ENCODE data around the gene MRPL42.
A peak's percentile ranks its signal among the peaks of the same experiment; 100 is the strongest.
"Not testable (repeated sequence)": the region's sequence is repeated elsewhere in the genome, so short reads cannot be mapped to it uniquely, and the experiment has no call there.

The MRPL42 gene

DNA sequence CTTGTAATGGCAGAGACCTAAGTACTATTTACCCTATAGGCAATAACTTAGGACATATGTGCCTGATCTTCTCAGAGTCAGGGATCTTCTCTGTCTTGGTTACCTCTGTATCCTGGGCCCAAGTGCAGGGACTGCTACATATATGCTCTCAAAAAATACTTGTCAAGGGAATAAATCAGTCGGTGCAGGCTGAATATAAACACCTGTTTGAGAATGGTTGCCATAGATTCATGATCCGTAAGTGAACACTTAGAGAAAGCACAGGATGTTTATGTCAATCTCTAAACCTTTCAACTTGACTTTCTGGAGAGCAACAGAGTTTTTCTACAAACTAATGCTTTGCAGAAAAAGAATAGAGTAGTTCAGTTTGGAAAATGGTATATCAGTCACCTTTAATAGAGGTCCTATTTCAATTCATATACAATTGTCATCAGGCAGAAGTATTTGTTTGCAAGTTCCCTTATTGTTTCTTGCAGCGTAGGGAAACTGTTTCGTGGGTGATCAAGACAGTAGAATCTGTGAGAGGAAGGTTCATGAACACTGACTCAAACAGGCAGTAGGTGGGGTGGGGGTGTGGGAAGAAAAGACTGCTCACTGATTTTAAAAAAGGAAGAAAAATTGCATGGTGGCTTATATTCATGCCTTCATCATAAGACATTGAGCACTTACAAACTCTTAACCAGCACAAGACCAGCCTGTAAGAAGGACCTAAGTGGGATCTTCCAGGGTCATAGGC lies 19.6 kb upstream of the MRPL42 start:
- no peak for DNase-seq

DNA sequence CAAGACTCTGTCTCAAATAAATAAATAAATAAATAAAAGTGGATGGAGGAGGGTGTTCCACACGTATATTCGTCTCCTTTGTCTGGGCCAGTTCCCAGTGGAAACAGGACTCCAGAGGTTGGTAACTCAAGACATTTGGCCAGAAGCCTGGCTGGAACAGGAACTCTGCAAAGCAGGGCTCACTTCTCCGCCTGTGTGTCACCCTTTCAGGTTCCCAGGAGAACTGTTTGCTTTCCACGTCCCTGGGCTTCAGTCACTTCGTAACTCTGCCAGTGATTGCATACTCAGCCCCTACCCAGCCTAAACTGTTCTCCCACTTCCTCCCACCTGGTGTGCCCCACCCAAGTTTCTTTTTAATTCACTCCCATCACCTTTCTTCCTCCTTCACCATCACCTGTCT lies 18.5 kb upstream of the MRPL42 start:
- no peak for DNase-seq

DNA sequence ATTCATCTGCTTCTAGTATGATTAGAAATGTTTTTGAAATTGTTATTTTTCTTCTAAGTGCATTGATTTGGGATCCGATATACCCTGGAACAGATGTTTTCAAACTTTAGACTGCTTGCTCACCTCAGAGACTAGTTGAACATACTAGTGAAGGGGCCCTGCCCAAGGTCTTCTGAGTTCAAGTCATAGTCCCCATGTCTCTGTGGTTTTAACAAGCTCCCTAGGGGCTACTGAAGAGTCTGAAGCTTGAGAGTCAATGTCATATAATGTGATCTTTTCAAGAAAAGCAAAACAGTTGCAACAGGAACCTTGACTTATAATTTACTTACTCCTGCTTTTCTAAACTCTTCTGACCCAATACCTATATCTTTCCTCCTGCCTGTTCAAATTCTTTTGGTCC lies 18.0 kb upstream of the MRPL42 start:
- DNase-seq, result no peak

DNA sequence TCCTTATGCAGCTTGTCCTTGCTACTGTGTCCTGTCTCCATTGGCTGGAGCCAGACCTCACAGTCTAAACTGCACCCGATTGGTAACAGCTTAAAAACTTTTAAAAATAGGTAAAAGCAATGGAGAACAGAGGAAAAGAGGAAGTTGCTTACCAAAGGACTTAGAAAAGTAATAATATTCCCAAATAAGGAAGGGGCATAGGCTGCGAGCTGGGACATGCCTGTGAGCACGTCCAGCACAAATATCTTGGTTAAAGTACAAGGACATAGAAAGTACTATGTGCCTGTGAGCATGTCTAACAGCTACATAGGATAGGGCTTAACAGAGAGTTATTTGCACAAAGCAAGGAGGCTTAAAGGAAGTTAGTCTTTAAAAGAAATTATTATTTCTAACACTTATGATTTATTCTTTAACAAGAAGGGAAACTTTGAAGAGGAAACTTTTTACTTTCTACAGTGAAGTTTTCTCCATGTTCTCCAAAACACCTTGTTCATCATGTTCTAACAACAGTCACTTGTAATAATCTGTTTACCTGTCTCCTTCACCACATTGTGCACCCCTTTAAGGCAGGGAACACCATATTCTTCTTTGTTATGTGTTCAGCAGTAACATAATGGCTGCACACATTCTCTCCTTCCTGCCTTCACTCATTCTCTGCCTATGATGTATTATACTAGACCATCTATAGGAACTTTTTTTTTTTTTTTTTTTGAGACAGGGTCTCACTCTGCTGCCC lies 15.7 kb upstream of the MRPL42 start:
- no peak for DNase-seq

DNA sequence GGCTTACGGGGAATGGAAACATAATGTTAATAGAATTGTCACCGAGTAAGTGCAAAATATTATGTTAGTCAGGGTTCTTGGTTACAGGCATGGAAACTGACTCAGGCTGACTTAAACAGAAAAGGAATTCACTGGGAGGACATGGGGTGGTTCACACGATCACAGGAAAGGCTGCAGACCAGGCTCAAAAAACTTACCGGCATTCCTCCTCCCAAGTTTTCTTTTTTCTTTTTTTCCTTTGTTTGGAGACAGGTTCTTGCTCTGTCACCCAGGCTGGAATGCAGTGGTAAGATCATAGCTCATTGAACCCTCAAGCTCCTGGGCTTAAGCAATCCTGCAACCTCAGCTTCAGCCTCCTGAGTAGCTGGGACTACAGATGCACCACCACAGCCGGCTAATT lies 13.7 kb upstream of the MRPL42 start:
- DNase-seq, result no peak

DNA sequence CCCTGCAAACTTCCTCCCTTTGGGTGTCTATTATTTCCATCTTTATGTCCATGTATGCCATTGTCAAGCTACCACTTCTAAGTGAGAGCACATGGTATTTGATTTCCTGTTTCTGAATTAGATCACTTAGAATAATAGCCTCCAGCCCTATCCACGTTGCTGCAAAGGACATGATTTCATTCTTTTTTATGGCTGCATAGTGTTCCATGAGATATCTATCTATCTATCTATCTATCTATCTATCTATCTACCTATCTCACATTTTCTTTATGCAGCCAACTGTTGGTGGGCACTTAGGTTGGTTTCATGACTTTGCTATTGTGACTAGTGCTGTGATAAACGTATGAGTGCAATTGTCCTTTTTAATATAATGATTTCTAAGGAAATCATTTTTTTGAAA lies 11.2 kb upstream of the MRPL42 start:
- DNase-seq, result no peak

DNA sequence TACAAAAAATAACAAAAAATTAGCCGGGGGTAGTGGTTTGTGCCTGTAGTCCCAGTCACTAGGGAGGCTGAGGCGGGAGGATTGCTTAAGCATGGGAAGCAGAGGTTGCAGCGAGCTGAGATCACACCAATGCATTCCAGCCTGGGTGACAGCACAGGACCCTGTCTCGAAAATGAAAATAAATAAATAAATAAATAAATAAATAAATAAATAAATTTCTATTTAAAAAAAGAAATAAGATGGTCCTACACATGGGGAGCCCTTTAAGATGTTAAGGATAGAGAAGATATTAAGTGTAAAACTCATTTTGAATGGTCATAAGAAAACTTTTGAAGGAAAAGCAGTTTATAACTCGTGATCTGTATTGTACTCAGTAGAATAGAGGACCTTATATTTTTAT lies 8.2 kb upstream of the MRPL42 start:
- no peak for DNase-seq

DNA sequence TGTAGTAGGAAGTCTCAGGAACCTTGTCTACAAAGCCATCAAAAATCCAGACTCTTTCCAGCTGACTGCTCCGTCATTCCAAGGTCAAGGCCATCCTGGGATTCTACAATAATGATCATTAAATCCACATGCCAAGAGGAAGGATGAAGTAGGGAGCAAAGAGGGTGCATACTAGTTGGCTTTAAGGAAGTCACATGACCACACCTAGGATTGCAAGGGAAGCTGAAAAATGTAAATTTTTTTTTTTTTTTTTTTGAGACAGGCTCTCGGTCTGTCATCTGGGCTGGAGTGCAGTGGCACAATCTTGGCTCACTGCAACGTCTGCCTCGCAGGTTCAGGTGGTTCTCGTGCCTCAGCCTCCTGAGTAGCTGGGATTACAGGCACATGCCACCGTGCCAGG lies 7.3 kb upstream of the MRPL42 start:
- DNase-seq, result no peak

DNA sequence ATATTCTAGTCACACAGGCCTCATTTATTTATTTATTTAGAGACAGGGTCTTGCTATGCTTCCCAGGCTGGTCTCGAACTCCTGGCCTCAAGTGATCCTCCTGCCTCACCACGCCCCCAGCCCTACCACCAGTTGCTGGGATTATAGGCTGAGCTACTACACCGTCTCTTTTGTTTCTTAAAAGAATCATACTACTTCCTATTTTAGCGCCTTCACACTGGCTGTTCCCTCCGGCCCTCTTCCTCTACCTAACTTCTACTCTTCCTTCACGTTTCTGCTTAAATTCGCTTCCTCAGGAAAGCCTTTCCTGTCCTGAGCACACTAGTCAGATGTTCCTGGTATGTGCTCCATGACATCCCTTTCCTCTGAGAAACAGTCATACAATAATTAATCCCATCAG lies 6.4 kb upstream of the MRPL42 start:
- DNase-seq, result no peak

DNA sequence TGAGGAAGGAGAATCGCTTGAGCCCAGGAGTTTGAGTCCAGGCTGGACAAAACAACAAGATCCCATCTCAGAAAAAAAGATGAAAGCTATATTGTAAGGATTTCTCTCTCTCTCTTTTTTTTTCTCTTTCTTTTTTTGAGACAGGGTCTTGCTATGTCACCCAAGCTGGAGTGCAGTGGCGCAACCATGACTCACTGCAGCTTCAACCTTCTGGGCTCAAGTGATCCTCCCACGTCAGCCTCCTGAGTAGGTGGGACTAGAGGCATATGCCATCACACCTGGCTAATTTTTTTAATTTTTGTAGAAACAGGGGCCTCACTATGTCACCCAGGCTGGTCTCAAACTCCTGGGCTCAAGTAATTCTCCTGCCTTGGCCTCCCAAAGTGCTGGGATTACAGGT lies 5.8 kb upstream of the MRPL42 start:
- DNase-seq, result no peak

DNA sequence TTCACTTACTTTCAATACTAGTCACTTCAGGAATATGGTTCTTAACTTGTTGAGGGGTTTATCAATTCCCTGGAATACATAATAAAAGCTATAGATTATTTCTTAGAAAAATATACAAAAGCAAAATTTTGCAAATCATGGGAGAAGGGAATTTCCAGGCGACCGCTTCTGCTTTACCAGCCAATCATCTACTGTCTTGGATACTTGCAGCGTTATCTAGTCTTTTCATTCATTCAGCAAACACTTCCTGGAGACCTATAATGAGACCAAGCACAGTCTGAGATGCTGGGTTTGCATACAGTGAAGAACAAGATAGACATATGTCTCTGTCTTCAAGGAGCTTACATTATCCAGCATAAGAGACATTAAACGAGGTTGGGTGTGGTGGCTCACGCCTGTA lies 1.5 kb upstream of the MRPL42 start:
- no peak for DNase-seq

DNA sequence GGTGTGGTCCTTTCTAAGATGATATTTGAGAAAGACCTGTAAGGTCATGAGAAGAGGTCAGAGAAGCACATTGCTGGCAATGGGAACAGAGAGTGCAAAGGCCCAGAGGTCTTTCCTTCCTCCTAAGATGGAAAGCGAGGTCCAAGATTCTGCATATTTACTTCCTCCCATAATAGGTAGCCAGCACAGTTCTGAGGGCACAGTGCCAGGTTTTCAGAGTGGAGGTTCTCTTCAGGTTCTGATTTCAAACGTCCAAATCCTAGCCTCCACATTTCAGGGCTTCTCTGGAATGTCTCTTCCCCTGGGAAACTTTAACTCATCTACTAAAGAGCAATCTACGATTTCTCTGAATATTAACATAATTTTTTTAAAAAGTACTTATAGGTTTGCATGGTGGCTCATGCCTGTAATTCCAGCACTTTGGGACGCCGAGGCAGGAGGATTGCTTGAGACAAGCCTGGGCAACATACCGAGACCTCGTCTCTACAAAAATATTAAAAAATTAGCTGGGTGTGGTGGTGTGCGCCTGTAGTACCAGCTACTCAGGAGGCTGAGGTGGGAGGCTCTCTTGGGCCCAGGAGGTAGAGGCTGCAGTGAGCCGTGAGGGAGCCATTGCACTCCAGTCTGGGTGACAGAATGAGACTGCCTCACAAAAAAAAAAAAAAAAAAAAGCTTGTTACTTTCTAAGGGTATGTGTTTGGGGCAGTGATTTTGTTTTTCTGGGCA lies 526 bp upstream of the MRPL42 start:
- peak; percentile 44 for DNase-seq

DNA sequence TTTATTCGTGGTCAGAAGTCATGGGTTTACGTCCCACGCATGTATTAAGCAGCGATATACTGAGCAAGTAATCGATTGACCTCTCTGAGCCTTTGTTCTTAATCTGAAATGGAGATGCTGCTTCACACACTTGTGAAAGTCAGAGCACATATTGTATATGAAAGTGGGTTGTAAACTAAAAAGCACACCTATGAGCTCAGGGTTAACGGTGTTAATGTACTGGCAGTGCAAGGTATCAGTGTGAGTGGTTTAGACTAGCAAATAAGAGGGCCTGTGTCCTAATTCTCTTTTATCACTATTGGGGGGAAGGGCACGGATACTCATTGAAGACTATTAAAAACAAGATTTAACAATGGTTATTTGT lies 676 bp downstream of the MRPL42 start:
- DNase-seq, result no peak

DNA sequence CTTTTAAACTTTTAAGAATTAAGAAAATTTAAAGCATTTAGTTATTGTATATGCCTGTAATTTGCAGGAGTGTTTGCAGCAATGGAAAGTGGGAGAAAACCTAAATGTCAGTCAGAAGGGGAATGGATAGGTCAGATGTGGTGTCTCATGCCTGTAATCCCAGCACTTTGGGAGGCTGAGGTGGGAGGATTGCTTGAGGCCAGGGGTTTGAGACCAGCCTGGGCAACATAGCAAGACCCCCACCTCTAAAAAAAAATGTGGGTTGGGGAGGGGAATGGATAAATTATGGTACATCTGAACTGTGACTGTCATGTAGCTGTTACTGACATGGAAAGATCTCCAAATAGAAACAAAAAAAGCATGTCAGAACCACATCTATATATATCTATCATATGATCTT lies 2.1 kb downstream of the MRPL42 start:
- no peak for DNase-seq

DNA sequence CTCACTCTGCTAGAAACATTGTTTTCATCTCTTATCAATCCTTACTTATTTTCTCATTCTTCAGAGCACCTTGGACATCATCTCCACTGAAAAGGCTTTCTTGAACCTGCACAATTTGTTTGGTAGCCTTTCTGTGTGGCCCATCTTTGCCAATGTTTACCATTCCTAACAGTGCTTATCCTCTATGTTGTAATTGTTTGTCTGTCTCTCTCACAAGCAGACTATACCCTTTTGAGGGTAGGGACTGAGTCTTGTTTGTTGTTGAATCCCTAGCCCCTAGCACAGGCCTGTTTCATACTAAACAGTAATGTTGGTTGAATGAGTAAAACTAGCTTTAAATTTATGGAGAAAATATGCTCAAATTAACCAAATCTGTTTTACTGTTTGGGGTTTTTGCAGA lies 9.2 kb downstream of the MRPL42 start:
- no peak for DNase-seq

DNA sequence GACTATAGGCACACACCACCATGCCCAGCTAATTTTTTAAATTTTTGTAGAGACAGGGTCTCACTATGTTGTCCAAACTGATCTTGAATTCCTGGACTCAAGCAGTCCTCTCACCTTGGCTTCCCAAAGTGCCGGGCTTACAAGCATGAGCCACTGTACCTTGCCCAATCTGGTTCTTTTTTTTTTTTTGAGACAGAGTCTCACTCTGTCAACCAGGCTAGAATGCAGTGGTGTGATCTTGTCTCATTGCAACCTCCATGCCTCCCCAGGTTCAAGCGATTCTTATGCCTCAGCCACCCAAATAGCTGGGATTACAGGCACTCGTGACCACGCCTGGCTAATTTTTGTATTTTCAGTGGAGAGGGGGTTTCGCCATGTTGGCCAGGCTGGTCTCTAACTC lies 15.4 kb downstream of the MRPL42 start:
- DNase-seq, result no peak

DNA sequence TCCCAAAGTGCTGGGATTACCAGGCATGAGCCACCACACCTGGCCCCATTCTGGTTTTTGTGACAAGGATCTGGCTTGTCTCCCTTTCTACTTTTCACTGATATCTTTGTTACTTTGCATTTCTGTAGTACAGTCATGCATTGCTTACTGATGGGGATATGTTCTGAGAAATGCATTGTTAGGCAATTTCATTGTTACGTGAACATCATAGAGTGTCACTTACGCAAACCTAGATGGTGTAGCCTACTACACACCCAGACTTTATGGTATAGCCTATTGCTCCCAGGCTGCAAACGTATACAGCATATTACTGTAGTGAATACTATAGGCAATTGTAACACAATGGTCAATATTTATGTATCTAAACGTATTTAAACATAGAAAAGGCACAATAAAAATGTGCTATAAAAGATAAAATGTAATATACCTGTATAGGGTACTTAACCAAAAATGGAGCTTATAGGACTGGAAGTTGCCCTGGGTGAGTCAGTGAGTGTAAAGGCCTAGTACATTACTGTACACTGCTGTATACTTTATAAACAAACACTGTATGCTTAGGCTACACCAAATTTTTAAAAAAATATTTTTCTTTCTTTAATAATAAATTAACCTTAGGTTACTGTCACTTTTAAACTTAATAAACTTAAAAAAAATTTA lies 16.0 kb downstream of the MRPL42 start:
- no peak for DNase-seq

DNA sequence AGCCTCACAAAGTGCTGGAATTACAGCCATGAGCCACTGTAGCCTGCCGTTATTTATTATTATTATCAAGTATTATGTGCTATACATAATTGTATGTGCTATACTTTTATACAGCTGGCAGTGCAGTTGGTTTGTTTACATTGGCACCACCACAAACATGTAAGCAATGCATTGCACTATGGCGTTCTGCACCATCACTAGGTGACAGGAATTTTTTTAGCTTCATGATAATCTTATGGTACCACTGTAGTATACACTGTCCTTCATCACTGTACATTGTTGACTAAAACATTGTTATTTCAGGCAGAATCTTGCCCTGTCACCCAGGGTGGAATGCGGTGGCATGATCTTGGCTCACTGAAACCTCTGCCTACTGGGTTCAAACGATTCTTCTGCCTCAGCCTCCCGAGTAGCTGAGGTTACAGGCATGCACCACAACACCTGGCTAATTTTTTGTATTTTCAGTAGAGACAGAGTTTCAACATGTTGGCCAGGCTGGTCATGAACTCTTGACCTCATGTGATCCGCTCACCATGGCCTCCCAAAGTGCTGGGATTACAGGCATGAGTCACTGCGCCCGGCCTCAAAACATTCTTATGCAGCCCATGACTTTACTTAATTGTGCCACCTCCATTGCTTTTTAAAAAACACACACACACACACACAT lies 17.1 kb downstream of the MRPL42 start:
- DNase-seq, result no peak

DNA sequence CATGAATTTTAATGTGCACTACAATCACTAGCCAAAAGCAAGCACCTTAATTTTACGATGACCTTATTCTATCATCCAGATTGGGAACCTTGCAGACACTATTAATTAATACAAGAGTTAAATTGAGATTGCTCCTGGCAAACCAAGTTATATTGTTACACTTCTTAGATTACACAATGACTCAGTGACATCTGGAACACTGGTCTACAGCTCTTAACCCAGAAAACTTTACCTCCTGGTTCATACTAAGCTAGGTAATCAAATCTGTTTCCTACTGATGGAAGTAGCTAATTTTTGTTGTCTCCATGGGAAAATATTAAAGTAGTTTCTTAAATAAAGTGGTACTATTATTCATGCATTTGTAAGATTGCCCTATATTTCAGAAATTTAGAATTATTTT lies 25.5 kb downstream of the MRPL42 start:
- DNase-seq, result not testable (repeated sequence)

DNA sequence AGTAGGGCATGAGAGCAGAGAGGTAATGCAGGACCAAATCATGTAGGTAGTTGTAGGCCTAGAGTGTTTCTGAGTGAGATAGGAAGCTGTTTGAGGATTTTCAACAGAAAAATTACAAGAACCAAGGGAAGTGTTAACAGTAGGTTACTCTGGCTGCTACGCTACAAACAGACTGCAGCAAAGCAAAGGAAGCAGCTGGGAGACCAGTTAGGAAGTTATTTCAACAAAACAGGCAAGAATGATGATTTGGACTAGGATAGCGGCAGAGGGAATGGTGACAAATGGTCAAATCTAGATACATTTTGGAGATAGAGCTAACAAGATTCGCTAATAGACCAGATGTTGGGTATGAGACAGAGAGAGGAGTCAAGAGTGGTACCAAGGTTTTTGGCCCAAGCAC lies 26.8 kb downstream of the MRPL42 start:
- no peak for DNase-seq

DNA sequence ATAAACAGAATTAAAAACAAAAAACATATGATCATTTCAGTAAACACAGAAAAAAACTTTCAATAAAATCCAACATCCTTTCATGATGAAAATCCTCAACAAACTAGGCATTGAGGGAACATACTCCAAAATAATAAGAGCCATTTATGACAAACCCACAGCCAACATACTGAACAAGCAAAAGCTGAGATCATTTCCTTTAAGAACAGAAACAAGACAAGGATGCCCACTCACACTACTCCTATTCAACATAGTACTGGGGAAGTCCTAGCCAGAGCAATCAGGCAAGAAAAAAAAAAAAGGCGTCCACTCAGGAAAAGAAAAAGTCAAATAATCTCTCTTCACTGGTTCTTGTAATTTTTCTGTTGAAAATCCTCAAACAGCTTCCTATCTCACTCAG lies 30.1 kb downstream of the MRPL42 start:
- DNase-seq, result no peak

DNA sequence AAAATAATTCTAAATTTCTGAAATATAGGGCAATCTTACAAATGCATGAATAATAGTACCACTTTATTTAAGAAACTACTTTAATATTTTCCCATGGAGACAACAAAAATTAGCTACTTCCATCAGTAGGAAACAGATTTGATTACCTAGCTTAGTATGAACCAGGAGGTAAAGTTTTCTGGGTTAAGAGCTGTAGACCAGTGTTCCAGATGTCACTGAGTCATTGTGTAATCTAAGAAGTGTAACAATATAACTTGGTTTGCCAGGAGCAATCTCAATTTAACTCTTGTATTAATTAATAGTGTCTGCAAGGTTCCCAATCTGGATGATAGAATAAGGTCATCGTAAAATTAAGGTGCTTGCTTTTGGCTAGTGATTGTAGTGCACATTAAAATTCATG lies 31.5 kb downstream of the MRPL42 start:
- DNase-seq, result not testable (repeated sequence)

DNA sequence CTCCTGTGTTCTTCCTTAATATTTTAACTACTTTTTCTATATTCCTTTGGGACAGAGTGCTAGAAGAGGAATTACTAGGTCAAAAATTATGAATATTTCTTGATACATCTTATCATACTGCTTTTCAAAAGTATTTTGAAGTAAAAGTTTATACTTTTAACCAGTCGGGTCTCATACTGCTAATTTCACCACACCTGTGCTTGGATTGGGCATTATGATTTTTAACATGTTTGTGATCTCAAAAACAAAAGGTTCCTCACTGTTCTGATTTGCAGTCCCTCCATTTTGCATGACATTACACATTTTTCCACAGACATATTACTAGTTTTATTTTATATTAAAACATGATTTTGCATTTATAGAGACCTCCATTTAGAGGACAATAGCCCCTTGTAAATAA lies 32.9 kb downstream of the MRPL42 start:
- DNase-seq, result no peak

All from SHP77 treated with DMSO at 0.1 percent for 48 hours (cell line).